ENCODE data around the gene LRRC46.

The LRRC46 gene

DNA sequence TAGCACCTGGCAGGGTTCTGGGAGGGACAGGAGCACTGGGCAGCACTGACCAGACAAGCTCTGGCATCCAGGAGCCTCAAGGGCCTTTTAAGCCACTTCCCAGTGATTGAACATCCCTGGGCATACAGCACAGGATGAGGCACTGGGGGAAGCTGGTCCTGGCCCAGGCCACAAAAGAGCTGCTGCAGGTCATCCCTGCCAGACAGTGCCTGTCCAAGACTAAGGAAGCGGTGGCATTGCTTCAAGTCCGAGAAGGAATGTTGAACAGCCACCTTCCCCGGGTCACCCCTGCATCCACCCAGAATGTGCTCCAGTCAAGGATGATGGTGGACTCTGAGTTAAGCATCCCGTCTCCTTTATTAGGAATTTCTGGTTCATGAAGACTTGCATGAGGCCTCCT lies 8.7 kb upstream of the LRRC46 start:
- TF ChIP-seq, protein P1, sequence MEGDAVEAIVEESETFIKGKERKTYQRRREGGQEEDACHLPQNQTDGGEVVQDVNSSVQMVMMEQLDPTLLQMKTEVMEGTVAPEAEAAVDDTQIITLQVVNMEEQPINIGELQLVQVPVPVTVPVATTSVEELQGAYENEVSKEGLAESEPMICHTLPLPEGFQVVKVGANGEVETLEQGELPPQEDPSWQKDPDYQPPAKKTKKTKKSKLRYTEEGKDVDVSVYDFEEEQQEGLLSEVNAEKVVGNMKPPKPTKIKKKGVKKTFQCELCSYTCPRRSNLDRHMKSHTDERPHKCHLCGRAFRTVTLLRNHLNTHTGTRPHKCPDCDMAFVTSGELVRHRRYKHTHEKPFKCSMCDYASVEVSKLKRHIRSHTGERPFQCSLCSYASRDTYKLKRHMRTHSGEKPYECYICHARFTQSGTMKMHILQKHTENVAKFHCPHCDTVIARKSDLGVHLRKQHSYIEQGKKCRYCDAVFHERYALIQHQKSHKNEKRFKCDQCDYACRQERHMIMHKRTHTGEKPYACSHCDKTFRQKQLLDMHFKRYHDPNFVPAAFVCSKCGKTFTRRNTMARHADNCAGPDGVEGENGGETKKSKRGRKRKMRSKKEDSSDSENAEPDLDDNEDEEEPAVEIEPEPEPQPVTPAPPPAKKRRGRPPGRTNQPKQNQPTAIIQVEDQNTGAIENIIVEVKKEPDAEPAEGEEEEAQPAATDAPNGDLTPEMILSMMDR (IDR thresholded peaks at IDR 0.05; ENCODE audit: control extremely low read depth, extremely low read depth, low read depth, missing control alignments): no peak
- POLR2A ChIA-PET: no interaction called here
- DNase-seq (ENCODE audit: extremely low spot score): no peak
- CTCF ChIA-PET: interaction anchor here (0.8 to 2.9 kb wide), 7 partner anchors 8 to 160 kb away, joined by 3 to 20 read pairs (median 5); partner anchors contain the start of gene SCRN2

DNA sequence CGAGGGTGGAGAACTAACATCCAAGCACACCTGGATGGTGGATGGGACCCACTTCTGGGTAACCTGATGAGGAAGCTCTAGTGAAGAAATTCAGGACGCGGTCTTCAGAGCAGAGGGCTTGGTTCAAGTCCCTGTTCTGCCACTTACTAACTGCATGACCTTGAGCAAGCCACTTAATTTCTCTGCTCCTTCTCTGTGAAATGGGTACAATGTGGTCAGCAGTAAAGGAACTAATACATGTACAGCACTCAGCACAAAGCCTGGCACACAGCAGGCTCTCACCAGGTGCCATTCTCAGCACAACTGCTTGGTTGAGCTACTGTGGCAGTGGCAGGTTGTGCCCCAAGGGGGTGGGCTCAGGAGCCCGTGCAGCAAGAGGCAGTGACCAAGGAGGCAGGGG lies 8.0 kb upstream of the LRRC46 start:
- ChIA-PET CTCF (interaction anchor here (1.5 to 2.9 kb wide), 2 partner anchors 17 to 106 kb away, joined by 3 to 20 read pairs; partner anchors contain the start of gene SCRN2), POLR2A (no interaction called here)
- no peak for DNase-seq (ENCODE audit: extremely low spot score)
- TF ChIP-seq, protein P1 (IDR thresholded peaks at IDR 0.05; ENCODE audit: control extremely low read depth, extremely low read depth, low read depth, missing control alignments): no peak

- DNase-seq (ENCODE audit: extremely low spot score): no peak
- CTCF ChIA-PET: interaction anchor here (1.9 to 5.8 kb wide), 2 partner anchors 13 to 60 kb away, joined by 5 to 49 read pairs; partner anchors contain the start of gene SCRN2
- POLR2A ChIA-PET: no interaction called here
- TF ChIP-seq, protein P1 (IDR thresholded peaks at IDR 0.05; ENCODE audit: control extremely low read depth, extremely low read depth, low read depth, missing control alignments): no peak
Observed at GRCh38 chr17:47829870-47830269, 1.6 kb upstream of the LRRC46 start.

DNA sequence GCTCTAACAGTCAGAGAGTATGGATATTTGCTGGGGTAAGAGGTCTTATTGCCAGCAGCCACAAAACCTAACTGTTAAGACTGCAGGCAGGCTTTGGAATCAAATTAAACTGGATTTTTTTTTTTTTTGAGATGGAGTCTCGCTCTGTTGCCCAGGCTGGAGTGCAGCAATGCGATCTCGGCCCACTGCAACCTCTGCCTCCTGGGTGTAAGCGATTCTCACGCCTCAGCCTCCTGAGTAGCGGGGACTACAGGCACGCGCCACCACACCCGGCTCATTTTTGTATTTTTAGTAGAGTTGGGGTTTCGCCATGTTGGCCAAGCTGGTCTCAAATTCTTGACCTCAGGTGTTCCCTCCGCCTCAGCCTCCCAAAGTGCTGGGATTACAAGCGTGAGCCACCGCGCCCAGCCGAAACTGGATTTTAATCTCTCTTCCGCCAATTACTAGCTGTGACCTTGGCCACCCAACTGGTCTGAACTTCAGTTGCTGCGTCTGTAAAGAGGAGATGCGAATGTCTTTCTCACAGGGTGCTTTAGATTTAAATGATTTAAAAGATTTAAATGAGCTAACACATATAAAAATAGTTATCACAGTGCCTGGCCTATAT lies 971 bp upstream of the LRRC46 start:
- POLR2A ChIA-PET: no interaction called here
- CTCF ChIA-PET: interaction anchor here (0.9 to 5.8 kb wide), 6 partner anchors 8 to 140 kb away, joined by 3 to 49 read pairs (median 4); partner anchors contain the start of genes CDK5RAP3, SCRN2 and SP2
- TF ChIP-seq, protein P1 (IDR thresholded peaks at IDR 0.05; ENCODE audit: control extremely low read depth, extremely low read depth, low read depth, missing control alignments): no peak
- DNase-seq (ENCODE audit: extremely low spot score): no peak

GRCh38 chr17:47831934-47832327 lies 461 bp downstream of the LRRC46 start:
- DNase-seq (ENCODE audit: extremely low spot score): no peak
- POLR2A ChIA-PET: interaction anchor here (0.6 kb wide), 1 partner anchor 115 kb away, joined by 5 read pairs; no protein-coding TSS in a partner anchor
- TF ChIP-seq, protein P1 (IDR thresholded peaks at IDR 0.05; ENCODE audit: control extremely low read depth, extremely low read depth, low read depth, missing control alignments): no peak
- CTCF ChIA-PET: interaction anchor here (0.7 to 5.8 kb wide), 7 partner anchors 11 to 139 kb away, joined by 3 to 49 read pairs (median 4); partner anchors contain the start of genes CDK5RAP3, SCRN2 and SP2

DNA sequence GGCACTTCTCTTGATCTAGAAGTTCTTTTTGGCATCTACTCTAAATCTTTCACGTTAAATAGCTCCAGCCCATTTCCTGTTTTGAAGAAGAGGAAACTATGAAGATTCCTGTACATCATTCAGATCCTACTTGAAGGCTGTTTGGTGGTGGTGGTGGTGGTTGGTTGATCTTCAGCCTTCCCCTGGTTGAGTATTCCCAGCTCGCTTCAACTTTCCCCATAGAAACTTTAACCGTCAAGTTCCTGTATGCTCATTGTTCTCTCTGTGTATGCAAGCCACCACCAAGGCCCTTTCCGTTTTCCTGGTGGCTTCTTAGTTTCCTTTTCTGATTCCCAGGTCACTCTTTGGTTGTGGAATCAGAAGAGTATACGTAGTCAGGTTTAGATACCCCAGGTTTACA lies 3.3 kb downstream of the LRRC46 start:
- TF ChIP-seq, protein P1 (IDR thresholded peaks at IDR 0.05; ENCODE audit: control extremely low read depth, extremely low read depth, low read depth, missing control alignments): no peak
- ChIA-PET POLR2A (no interaction called here), CTCF (interaction anchor here (1.2 to 4.2 kb wide), 3 partner anchors 8 to 56 kb away, joined by 3 to 35 read pairs (median 3); no protein-coding TSS in a partner anchor)
- DNase-seq (ENCODE audit: extremely low spot score): no peak

All from GM10248 (cell line).